Stimulated activated CD8-positive, alpha-beta memory T cell treated with anti-CD3 and anti-CD28 coated beads, Interleukin-7, amount 100 ng/mL, for 48 hours (primary cell): ENCODE measurements around the gene ADAMTS12.

Experiments used
- DNase-seq, 2 donors: peaks; one replicate each; pipeline ENCODE4 v3.0.0-alpha.2; 2020; ENCODE audit warnings: low read depth in 1 of 2; ENCODE audit errors: extremely low read depth in 1 of 2

ADAMTS12 gene

GRCh38 chr5:33611877-33612276, 279.9 kb downstream of the ADAMTS12 start:
- no peak for DNase-seq

GRCh38 chr5:33608344-33609041, 283.3 kb downstream of the ADAMTS12 start:
- DNase-seq, result no peak

DNA sequence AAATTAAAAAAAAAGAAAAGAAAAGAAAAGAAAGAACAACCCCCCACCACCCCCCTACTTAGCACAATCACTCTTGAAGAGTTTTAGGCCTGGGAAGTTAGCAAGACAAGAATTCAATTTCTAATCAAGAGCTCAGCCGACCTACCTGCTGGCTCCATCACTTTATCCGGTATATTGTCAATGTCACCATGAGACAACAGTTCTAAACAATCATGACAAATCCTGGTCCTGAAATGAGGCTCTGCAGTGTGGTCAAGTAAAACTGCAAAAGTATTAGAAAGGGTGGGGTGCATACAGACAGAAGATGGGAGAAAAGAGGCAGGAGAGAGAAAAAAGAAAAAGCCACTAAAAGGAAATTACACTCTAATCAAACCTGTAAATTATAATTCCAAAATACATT, 287.3 kb downstream of the ADAMTS12 start:
- DNase-seq, result no peak

GRCh38 chr5:33601881-33602280, 289.9 kb downstream of the ADAMTS12 start:
- no peak for DNase-seq

- DNase-seq, result no peak
These were observed 296.5 kb downstream of the ADAMTS12 start for GRCh38 chr5:33595303-33595702.

DNA sequence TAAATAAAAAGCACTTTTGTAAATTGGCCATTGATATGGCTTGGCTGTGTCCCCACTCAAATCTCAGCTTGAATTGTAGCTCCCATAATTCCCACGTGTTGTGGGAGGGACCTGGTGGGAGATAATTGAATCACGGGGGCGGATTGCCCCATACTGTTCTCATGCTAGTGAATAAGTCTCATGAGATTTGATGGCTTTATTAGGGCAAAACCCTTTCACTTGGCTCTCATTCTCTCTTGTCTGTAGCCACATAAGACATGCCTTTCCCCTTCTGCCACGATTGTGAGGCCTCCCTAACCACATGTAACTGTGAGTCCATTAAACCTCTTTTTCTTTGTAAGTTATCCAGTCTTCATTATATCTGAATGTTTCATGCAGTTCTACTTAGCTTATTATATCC, 297.8 kb downstream of the ADAMTS12 start:
- no peak for DNase-seq

DNA sequence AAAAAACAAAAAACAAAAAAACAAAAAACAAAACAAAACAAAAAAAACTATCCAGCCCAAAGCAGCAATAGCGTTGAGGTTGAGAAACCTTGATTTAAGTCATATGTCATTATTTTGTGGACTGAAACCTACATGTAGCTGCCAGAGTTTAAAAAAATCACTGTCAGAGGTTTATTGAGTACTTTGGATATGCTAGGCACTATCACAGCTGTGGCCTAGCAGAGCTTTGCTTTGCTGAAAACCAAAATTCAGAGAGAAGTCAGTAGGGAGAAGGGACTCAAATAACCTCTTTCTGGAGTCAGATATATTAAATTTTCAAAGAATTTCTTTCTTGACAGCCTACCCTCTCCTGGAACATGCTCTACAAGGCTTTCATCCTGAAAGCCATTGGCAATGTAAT, 299.5 kb downstream of the ADAMTS12 start:
- DNase-seq, result no peak

GRCh38 chr5:33588654-33589372, 303.0 kb downstream of the ADAMTS12 start:
- peak in 1 of 2 donors; percentile 31 for DNase-seq

DNA sequence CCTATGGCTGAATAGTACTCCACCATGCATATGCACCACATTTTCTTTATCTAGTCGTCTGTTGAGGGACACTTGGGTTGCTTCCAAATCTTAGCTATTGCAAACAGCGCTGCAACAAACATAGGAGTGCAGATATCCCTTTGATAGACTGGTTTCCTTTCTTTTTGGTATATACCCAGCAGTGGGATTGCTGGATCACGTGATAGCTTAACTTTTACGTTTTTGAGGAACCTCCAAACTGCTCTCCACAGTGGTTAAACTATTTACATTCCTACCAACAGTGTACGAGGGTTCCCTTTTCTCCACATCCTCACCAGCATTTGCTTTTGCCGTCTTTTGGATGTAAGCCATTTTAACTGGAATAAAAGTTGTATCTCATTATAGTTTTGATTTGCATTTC, 308.5 kb downstream of the ADAMTS12 start:
- no peak for DNase-seq

DNA sequence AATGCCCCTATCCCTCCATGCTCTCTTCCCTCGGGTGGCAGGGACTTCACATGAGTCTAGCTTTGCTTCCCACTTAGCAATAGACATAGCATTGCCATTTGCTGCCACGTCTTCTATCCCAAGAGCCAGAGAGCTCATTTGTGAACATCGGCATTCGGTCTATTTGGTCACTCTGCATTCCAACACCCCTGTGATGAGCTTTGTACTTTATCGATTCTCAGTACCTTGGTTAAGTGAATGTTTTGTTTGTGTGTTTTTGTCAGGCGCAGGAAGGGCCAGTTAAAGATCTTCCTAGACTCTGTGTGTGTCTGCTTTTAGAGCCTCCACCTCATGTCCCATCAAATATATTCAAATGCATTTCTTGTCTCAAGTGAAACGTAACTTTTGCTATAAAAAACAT, 309.4 kb downstream of the ADAMTS12 start:
- no peak for DNase-seq

GRCh38 chr5:33579789-33580188, 312.0 kb downstream of the ADAMTS12 start:
- DNase-seq, result no peak

GRCh38 chr5:33579152-33579551, 312.6 kb downstream of the ADAMTS12 start:
- no peak for DNase-seq

DNA sequence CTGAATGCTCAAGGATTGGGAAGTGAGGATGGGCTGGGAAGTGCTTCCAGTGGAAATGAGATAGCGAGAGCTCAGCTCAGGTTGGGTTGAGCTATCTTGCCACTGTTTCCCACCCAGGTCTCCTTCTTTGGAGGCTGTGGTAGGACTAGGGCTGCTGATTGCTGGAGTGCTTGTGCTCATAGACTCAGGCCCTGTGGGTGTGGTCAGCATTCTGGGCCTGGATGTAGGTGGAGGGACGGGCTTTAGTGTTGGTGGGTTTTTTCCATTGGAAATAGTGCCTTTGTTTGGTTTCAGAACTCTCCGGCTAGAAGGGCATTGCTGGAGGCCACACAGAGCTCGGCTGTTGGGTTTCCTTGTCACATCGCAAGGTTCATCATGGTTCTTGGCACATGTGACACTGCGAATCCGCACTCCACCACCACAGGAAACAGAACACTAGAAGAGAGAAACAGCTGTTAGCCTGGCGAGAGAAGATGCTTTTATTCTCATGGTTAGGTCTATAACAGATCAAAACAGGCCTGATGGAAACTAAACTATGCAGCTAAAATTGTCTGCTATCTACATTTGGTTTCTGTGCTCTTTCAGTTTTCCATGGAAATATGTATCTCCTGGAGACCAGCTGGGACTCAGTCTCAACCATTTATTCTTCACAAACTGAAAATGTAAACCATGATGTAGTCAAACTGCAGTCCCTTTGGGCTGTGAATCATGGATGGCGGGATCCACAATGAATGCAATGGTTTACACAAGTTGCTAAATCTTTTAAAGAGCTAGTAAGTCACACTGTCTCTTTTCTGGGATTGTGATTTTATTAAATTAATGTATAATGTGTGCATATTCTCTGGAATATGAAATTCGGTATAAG, 314.8 kb downstream of the ADAMTS12 start:
- DNase-seq, result no peak

DNA sequence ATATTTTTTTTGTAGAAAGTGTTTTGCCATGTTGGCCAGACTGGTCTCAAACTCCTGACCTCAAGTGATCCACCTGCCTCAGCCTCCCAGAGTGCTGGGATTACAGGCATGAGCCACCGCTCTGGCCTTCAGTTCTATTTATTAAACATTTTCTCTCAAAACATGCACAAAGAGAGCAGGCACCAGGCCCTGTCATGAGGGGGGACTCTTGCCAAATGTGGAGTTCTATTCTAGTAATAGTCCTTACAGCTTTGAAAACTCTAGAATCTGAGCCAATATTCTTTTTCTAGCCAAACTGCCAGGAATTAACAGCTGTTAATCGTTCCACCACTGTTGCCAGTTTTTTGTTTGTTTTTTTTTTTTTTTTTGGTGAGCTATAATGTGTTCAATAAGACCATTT, 326.5 kb downstream of the ADAMTS12 start:
- DNase-seq, result no peak

GRCh38 chr5:33563983-33564908, 327.5 kb downstream of the ADAMTS12 start:
- no peak for DNase-seq

- no peak for DNase-seq
These were observed 328.3 kb downstream of the ADAMTS12 start for GRCh38 chr5:33563530-33563929.

- DNase-seq, result no peak
These were observed 333.3 kb downstream of the ADAMTS12 start for GRCh38 chr5:33558489-33558888.

DNA sequence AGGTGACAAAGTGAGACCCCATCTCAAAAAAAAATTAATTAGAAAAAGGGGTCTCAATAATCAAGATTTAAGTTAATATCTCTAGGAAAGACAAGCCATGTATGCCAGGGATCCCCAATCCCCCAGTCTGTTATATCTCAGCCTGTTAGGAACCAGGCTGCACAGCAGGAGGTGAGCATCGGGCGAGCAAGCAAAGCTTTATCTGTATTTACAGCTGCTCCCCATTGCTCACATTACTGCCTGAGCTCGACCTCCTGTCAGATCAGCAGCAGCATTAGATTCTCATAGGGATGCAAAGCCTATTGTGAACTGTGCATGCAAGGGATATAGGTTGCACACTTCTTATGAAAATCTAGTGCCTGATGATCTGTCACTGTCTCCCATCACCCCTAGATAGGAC, 334.2 kb downstream of the ADAMTS12 start:
- no peak for DNase-seq

- no peak for DNase-seq
These were observed 335.2 kb downstream of the ADAMTS12 start for GRCh38 chr5:33556330-33557328.
